ENCODE results near the gene MYCBP2. TPM values are rescaled to one million over a fixed set of nuclear protein-coding genes. Genes with fewer than 3 reads are reported as not detected.

The MYCBP2 gene
- total RNA-seq, 5 donors from 2014 or later (not counting 1 experiment from before 2014, with no cell fraction given), result 153 to 214 (median 176) TPM

DNA sequence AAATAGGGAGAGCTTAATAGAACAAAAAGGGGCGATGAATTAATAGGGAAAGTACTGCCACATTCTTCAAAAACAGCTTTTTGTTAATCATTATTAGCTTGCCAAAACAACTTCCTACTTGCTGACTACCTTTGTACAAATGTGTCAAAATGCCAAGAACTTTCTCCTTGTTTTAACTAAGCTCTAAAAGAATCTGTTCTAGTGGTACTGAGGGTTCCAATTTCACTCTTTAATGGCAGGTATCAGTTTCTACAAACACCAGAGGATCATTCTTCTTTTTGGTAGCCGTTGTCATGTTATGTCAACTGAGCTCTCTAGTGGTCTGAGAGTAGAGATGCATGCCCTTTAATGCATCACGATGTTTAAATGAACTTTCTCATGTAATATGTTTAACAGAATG, 270.5 kb downstream of the MYCBP2 start:
- no peak overlapping the region for H3K27ac Mint-ChIP-seq

DNA sequence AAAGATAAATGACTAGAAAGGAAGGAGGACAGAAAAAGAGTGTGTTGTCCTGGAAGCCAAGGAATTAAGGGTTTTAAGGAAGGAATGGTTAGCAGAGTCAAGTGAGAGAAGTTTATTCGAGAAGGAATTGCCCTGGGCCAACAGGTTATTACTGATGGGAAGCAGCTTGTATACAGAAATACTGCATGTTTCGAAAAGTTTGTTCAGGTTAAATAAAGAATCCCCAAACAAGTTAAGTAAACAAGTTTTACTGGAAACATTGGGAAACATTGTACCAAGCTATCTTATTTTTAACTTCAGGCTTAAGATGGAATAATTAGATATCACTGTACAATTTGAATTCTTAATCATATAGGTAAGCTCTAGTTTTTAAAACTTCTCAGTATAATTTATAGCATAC, 271.7 kb downstream of the MYCBP2 start:
- 100% methylated on average over 1 of the region's 2 CpGs for WGBS (ENCODE audit: insufficient coverage)
- Mint-ChIP-seq H3K4me1 (peaks cover 0 to 5% (median 0%) of the 10 kb centered on the region in 3 donors), H3K27me3 (no peaks in the 10 kb centered on the region), H3K36me3 (peaks cover 56% of the 10 kb centered on the region), H3K4me3 (no peak overlapping the region), H3K9me3 (no peaks in the 10 kb centered on the region), H3K27ac (peak overlapping the region in 1 of 2 donors; percentile 26)
- H3K36me3 ChIP-seq (ENCODE audit: control insufficient read depth in 2 of 2, extremely low read depth in 1 of 2, insufficient read depth in 1 of 2, low read length in 1 of 2), result peaks cover 0 to 82% of the 10 kb centered on the region in 2 donors
- H3K4me3 ChIP-seq (ENCODE audit: control insufficient read depth in 1 of 2, extremely low read depth in 1 of 2, low read length in 1 of 2), result no peak overlapping the region
- DNase-seq, result no peak
- H3K9me3 ChIP-seq, result no peaks in the 10 kb centered on the region
- no peaks in the 10 kb centered on the region for H3K4me1 ChIP-seq (ENCODE audit: control insufficient read depth in 1 of 2, extremely low read depth in 1 of 2, insufficient read depth in 2 of 2, low read length in 2 of 2)
- no peak overlapping the region for H3K27ac ChIP-seq (ENCODE audit: low read length)
- no peaks in the 10 kb centered on the region for H3K27me3 ChIP-seq (replicated peaks in 1 of 2; ENCODE audit: control insufficient read depth in 2 of 2, extremely low read depth in 1 of 2, insufficient read depth in 2 of 2, low read length in 1 of 2)
- ChIA-PET CTCF (interaction anchor here in 1 of 2 donors (0.7 kb wide), 1 partner anchor 50 kb away, joined by 3 read pairs; no protein-coding TSS in a partner anchor), POLR2A (interaction anchor here (0.6 kb wide), 2 partner anchors 39 to 1358 kb away, joined by 6 to 7 read pairs; no protein-coding TSS in a partner anchor)
- no peak for ATAC-seq (replicated peaks in 1 of 4)

More for the DNA sequence above, 270.5 kb downstream of the MYCBP2 start:
- CTCF ChIA-PET, result no interaction called here
- no peak overlapping the region for H3K4me3 ChIP-seq (ENCODE audit: control insufficient read depth in 1 of 2, extremely low read depth in 1 of 2, low read length in 1 of 2)
- no peak overlapping the region for H3K27ac ChIP-seq (ENCODE audit: low read length)
- Mint-ChIP-seq H3K36me3 (peaks cover 50% of the 10 kb centered on the region), H3K9me3 (no peaks in the 10 kb centered on the region), H3K4me3 (no peak overlapping the region), H3K4me1 (peaks cover 0 to 5% (median 0%) of the 10 kb centered on the region in 3 donors), H3K27me3 (no peaks in the 10 kb centered on the region)
- peaks cover 0 to 81% of the 10 kb centered on the region in 2 donors for H3K36me3 ChIP-seq (ENCODE audit: control insufficient read depth in 2 of 2, extremely low read depth in 1 of 2, insufficient read depth in 1 of 2, low read length in 1 of 2)
- ATAC-seq (replicated peaks in 1 of 4), result no peak
- no peaks in the 10 kb centered on the region for H3K4me1 ChIP-seq (ENCODE audit: control insufficient read depth in 1 of 2, extremely low read depth in 1 of 2, insufficient read depth in 2 of 2, low read length in 2 of 2)
- WGBS (ENCODE audit: insufficient coverage), result no CpG with 5 or more reads among the region's 3 CpGs
- POLR2A ChIA-PET, result interaction anchor here in 1 of 2 donors (0.6 kb wide), 1 partner anchor 125 kb away, joined by 4 read pairs; no protein-coding TSS in a partner anchor
- no peak for DNase-seq
- H3K27me3 ChIP-seq (replicated peaks in 1 of 2; ENCODE audit: control insufficient read depth in 2 of 2, extremely low read depth in 1 of 2, insufficient read depth in 2 of 2, low read length in 1 of 2), result no peaks in the 10 kb centered on the region
- H3K9me3 ChIP-seq, result no peaks in the 10 kb centered on the region

DNA sequence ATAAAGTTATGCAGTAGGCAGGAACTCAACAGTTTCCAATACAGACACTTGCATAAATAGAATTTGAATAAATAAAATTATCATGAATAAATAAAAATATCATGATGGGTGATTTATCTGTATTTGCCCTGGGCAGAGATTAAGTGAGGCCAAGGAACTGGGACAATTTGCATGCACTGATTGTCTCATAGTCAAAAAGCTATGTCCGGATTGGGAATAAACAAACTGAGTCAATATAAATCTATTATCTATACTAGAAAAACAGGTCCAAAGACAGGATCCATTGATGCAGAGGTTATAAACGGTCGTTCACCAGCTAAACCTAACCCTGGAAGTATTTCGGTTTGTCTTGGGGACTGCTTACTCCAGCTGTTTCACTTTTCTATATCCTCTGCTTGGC, 273.7 kb downstream of the MYCBP2 start:
- Mint-ChIP-seq H3K27ac (no peak overlapping the region), H3K9me3 (no peaks in the 10 kb centered on the region), H3K4me3 (no peak overlapping the region), H3K4me1 (peaks cover 0 to 11% (median 0%) of the 10 kb centered on the region in 3 donors), H3K36me3 (peaks cover 69% of the 10 kb centered on the region), H3K27me3 (no peaks in the 10 kb centered on the region)
- Histone ChIP-seq H3K36me3 (ENCODE audit: control insufficient read depth in 2 of 2, extremely low read depth in 1 of 2, insufficient read depth in 1 of 2, low read length in 1 of 2) (peaks cover 8 to 90% of the 10 kb centered on the region in 2 donors), H3K9me3 (no peaks in the 10 kb centered on the region), H3K27me3 (replicated peaks in 1 of 2; ENCODE audit: control insufficient read depth in 2 of 2, extremely low read depth in 1 of 2, insufficient read depth in 2 of 2, low read length in 1 of 2) (no peaks in the 10 kb centered on the region), H3K4me1 (ENCODE audit: control insufficient read depth in 1 of 2, extremely low read depth in 1 of 2, insufficient read depth in 2 of 2, low read length in 2 of 2) (no peaks in the 10 kb centered on the region), H3K27ac (ENCODE audit: low read length) (no peak overlapping the region), H3K4me3 (ENCODE audit: control insufficient read depth in 1 of 2, extremely low read depth in 1 of 2, low read length in 1 of 2) (no peak overlapping the region)
- DNase-seq, result no peak
- 40% methylated on average over 2 of the region's 4 CpGs for WGBS (ENCODE audit: insufficient coverage)
- no peak for ATAC-seq (replicated peaks in 1 of 4)
- ChIA-PET POLR2A (interaction anchor here in 1 of 2 donors (0.6 kb wide), 1 partner anchor 84 kb away, joined by 4 read pairs; no protein-coding TSS in a partner anchor), CTCF (interaction anchor here in 1 of 2 donors (0.6 kb wide), 1 partner anchor 27 kb away, joined by 4 read pairs; no protein-coding TSS in a partner anchor)

DNA sequence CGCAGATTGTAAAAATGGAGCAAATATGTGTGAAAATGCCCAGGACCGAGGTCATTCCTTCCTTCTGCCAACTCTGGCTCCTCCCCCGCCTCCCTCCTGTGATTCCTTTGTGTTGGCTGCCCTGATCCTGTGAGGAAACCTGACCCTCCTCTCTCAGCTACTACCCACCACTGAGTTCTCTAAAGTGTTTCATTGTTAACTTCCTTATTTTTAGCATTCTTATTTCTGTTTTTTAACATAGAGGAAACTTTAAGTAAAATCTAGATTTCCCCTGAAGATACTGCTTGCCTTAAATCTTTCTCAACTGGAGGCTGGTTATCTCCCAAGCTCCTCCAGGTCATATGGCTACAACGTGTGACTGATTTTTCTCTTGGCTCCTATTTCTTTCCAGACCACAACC, 278.2 kb downstream of the MYCBP2 start:
- 87% methylated on average over 1 of the region's 4 CpGs for WGBS (ENCODE audit: insufficient coverage)
- peaks cover 10 to 76% of the 10 kb centered on the region in 2 donors for H3K36me3 ChIP-seq (ENCODE audit: control insufficient read depth in 2 of 2, extremely low read depth in 1 of 2, insufficient read depth in 1 of 2, low read length in 1 of 2)
- H3K27me3 ChIP-seq (replicated peaks in 1 of 2; ENCODE audit: control insufficient read depth in 2 of 2, extremely low read depth in 1 of 2, insufficient read depth in 2 of 2, low read length in 1 of 2), result no peaks in the 10 kb centered on the region
- no peaks in the 10 kb centered on the region for H3K4me1 ChIP-seq (ENCODE audit: control insufficient read depth in 1 of 2, extremely low read depth in 1 of 2, insufficient read depth in 2 of 2, low read length in 2 of 2)
- DNase-seq (no peak), ATAC-seq (replicated peaks in 1 of 4) (no peak)
- H3K4me3 ChIP-seq (ENCODE audit: control insufficient read depth in 1 of 2, extremely low read depth in 1 of 2, low read length in 1 of 2), result no peak overlapping the region
- H3K4me3 Mint-ChIP-seq, result no peak overlapping the region
- peaks cover 62% of the 10 kb centered on the region for H3K36me3 Mint-ChIP-seq
- H3K27me3 Mint-ChIP-seq, result no peaks in the 10 kb centered on the region
- peaks cover 0 to 11% (median 0%) of the 10 kb centered on the region in 3 donors for H3K4me1 Mint-ChIP-seq
- peak overlapping the region; percentile 32 to 59 for H3K27ac Mint-ChIP-seq
- no peaks in the 10 kb centered on the region for H3K9me3 ChIP-seq
- no peaks in the 10 kb centered on the region for H3K9me3 Mint-ChIP-seq
- ChIA-PET POLR2A (no interaction called here), CTCF (interaction anchor here in 1 of 2 donors (0.5 kb wide), 1 partner anchor 30 kb away, joined by 5 read pairs; no protein-coding TSS in a partner anchor)
- H3K27ac ChIP-seq (ENCODE audit: low read length), result no peak overlapping the region

DNA sequence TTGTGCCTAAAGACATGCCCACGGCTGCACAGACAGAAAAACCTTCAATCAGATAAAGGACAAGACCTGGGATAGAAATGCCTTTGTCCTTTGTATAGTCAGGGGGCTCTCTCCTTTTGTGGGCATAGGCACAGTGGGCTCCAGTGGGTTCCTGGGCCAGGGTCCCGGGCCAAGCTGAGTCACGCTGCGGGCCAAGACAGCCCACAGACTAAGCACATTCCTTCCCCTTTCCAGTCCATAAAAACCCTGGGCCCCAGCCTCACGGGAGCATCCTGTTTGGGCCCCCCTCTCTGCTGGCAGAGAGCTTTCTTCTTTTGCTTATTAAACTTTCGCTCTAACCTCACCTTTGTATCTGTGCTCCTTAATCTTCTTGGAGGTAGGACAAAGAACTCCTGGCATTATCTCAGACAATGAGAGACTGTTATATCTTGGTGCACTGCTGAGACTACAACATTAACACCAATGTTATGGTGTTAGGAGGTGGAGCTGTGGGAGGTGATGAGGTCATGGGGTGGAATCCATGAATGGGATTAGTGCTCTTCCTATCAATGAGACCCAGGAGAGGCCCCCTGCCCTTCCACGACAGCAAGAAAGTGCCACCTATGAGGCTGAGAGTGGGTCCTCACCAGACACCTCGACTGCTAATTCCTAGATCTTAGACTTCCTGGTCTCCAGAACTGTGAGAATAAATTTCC, 279.1 kb downstream of the MYCBP2 start:
- H3K27ac ChIP-seq (ENCODE audit: low read length), result no peak overlapping the region
- H3K36me3 Mint-ChIP-seq, result peaks cover 64% of the 10 kb centered on the region
- DNase-seq, result no peak

DNA sequence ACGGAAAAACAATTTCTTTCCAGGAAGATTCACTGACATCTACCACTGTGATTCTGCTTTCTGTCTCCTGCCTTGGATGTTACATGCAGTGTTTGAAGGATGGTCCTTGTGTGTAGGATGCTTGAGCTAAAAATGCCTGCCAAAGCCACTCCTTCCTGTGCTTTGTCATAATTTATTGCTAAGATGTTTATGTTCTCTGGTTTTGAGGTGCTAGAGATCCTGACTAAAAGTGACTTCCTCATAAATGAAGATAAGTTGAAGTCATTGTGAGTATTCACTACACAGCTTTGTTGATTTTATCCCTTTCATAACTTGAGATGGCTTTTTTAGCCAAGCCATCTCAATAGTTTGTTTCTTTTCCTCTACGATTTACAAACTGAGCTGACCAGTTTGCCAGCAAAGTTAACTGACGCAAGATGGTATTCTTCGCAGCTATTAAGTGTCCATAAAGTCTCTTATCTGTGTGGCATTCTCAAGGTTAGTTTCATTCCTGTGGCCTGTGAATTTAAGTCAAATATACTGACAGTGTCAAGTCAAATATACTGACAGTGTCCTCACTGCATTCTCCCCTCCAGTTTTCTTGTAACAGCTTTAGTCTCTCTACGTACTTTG, 284.2 kb downstream of the MYCBP2 start:
- H3K9me3 Mint-ChIP-seq, result no peaks in the 10 kb centered on the region
- WGBS (ENCODE audit: insufficient coverage), result 86% methylated on average over 1 of the region's 5 CpGs
- CTCF ChIA-PET, result no interaction called here
- Histone ChIP-seq H3K36me3 (ENCODE audit: control insufficient read depth in 2 of 2, extremely low read depth in 1 of 2, insufficient read depth in 1 of 2, low read length in 1 of 2) (peaks cover 2 to 22% of the 10 kb centered on the region in 2 donors), H3K27ac (ENCODE audit: low read length) (no peak overlapping the region), H3K9me3 (no peaks in the 10 kb centered on the region), H3K4me3 (ENCODE audit: control insufficient read depth in 1 of 2, extremely low read depth in 1 of 2, low read length in 1 of 2) (no peak overlapping the region), H3K4me1 (ENCODE audit: control insufficient read depth in 1 of 2, extremely low read depth in 1 of 2, insufficient read depth in 2 of 2, low read length in 2 of 2) (no peaks in the 10 kb centered on the region), H3K27me3 (replicated peaks in 1 of 2; ENCODE audit: control insufficient read depth in 2 of 2, extremely low read depth in 1 of 2, insufficient read depth in 2 of 2, low read length in 1 of 2) (no peaks in the 10 kb centered on the region)
- POLR2A ChIA-PET, result interaction anchor here in 1 of 2 donors (0.7 kb wide), 1 partner anchor 163 kb away, joined by 7 read pairs; no protein-coding TSS in a partner anchor
- H3K27me3 Mint-ChIP-seq, result no peaks in the 10 kb centered on the region
- no peak overlapping the region for H3K4me3 Mint-ChIP-seq
- DNase-seq (no peak), ATAC-seq (replicated peaks in 1 of 4) (peak in 1 of 4 experiments; percentile 12)
- peaks cover 25% of the 10 kb centered on the region for H3K36me3 Mint-ChIP-seq
- H3K4me1 Mint-ChIP-seq, result peaks cover 4 to 7% (median 4%) of the 10 kb centered on the region in 3 donors
- H3K27ac Mint-ChIP-seq, result peak overlapping the region in 1 of 2 donors; percentile 79

More for the DNA sequence above, 279.1 kb downstream of the MYCBP2 start:
- H3K4me3 Mint-ChIP-seq, result no peak overlapping the region
- H3K36me3 ChIP-seq (ENCODE audit: control insufficient read depth in 2 of 2, extremely low read depth in 1 of 2, insufficient read depth in 1 of 2, low read length in 1 of 2), result peaks cover 10 to 68% of the 10 kb centered on the region in 2 donors
- H3K4me3 ChIP-seq (ENCODE audit: control insufficient read depth in 1 of 2, extremely low read depth in 1 of 2, low read length in 1 of 2), result no peak overlapping the region
- peaks cover 4 to 11% (median 5%) of the 10 kb centered on the region in 3 donors for H3K4me1 Mint-ChIP-seq
- ATAC-seq (replicated peaks in 1 of 4), result no peak
- POLR2A ChIA-PET, result no interaction called here
- no peaks in the 10 kb centered on the region for H3K9me3 ChIP-seq
- H3K4me1 ChIP-seq (ENCODE audit: control insufficient read depth in 1 of 2, extremely low read depth in 1 of 2, insufficient read depth in 2 of 2, low read length in 2 of 2), result no peaks in the 10 kb centered on the region
- H3K9me3 Mint-ChIP-seq, result no peaks in the 10 kb centered on the region
- no peak overlapping the region for H3K27ac Mint-ChIP-seq
- CTCF ChIA-PET, result interaction anchor here in 1 of 2 donors (0.5 kb wide), 1 partner anchor 1736 kb away, joined by 3 read pairs; no protein-coding TSS in a partner anchor
- no peaks in the 10 kb centered on the region for H3K27me3 Mint-ChIP-seq
- WGBS (ENCODE audit: insufficient coverage), result 100% methylated on average over 1 of the region's 8 CpGs
- no peaks in the 10 kb centered on the region for H3K27me3 ChIP-seq (replicated peaks in 1 of 2; ENCODE audit: control insufficient read depth in 2 of 2, extremely low read depth in 1 of 2, insufficient read depth in 2 of 2, low read length in 1 of 2)
